Hematopoietic multipotent progenitor cell treated with erythropoietin and hydrocortisone succinate and interleukin-3 and kit ligand, for 4 days (in vitro differentiated cells): Measurements from ENCODE around the gene RNF144A.
"Not testable (repeated sequence)": the region's sequence is repeated elsewhere in the genome, so short reads cannot be mapped to it uniquely, and the experiment has no call there.

Experiments used
- DNase-seq: peaks from one replicate; pipeline ENCODE4 v3.0.0-alpha.2; 2015

RNF144A gene

DNA sequence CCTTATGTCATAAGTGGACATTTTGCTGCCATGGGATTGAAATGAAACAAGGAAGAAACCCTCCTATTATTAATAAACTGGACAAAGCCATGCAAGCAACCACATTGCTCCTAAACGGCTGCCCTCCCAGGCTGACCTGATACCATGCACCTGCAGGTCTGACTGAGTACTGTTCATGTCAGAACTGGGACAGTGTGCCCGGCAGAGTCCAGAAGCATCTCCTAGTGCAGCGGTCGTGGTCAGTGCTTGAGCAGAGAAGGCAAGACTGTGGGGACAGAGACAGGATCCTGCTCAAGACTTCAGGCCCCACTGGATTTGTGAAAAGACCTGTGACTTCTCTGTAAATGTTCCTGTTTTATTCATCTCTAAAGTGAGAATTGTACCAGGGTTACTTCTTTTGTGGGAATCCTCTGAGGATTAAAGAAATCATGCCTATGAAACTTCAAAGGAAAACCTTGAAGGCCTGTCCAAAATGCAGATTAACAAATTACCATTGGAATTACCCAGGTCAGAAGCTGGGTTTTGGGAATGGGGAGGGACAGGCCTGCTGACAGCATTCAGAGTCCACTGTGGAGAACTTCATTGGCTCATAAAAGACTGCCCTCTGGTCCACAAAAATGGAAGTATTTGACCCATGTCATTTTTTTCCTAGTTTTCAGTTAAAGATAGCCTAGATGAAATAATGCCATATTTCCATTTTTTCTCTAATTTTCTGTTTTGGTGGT, 13.9 kb downstream of the RNF144A start:
- DNase-seq, result no peak

DNA sequence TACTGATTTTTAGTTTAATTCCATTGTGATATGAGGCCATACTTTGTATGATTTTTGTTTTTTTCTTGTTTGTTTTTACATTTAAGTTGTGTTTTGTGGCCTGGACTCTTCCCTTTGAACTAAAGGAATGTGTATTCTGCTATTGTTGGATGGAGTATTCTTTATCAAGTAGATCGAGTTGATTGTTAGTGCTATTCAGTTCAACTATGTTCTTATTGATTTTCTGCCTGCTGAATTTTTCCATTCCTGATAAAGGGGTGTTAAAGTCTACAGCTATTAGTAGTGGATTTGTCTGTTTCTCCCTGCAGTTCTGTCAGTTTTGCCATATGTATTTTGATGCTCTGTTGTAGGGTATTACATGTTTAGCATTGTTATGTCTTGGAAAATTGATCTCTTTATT, 14.5 kb downstream of the RNF144A start:
- DNase-seq, result no peak

GRCh38 chr2:6932206-6932605, 15.0 kb downstream of the RNF144A start:
- no peak for DNase-seq

DNA sequence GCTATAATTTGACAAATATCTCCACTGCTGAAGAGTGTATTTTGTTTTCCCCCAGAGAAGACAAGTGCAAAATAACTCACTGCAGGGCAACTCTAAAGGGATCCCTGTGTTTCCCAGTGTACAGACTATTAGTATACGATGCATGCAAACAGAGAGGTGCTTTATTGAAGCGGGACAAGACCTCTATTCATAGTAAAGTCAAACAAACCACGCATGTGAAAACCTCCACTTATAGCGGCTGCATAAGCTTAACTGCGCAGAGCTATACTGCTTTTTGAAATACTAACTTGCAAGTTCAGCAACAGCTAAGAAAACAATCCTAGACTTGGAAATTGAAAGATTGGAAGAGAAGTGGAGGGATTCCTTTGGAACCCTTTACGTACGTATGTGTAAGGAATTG, 15.6 kb downstream of the RNF144A start:
- no peak for DNase-seq

- DNase-seq, result peak; percentile 48
Observed at GRCh38 chr2:6933911-6934310, 16.7 kb downstream of the RNF144A start.

DNA sequence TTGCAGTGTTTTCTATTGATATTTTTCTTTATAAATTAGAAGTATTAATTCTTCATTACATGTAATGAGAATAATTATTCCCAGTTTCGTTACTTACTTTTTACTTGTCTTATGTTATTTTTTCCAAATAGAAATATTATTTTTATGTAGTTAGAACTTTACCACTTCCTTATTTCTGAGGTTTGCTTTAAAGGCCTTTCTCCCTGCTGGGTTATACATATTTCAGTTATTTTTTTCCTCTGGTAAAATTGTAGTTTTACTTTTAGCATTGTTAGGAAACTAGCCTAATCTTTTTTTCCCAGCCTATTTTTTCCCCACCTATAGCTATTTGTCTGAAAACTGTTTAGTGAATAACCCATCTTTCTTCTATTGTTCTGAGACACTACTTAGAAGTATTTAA, 17.1 kb downstream of the RNF144A start:
- peak; percentile 59 for DNase-seq

DNA sequence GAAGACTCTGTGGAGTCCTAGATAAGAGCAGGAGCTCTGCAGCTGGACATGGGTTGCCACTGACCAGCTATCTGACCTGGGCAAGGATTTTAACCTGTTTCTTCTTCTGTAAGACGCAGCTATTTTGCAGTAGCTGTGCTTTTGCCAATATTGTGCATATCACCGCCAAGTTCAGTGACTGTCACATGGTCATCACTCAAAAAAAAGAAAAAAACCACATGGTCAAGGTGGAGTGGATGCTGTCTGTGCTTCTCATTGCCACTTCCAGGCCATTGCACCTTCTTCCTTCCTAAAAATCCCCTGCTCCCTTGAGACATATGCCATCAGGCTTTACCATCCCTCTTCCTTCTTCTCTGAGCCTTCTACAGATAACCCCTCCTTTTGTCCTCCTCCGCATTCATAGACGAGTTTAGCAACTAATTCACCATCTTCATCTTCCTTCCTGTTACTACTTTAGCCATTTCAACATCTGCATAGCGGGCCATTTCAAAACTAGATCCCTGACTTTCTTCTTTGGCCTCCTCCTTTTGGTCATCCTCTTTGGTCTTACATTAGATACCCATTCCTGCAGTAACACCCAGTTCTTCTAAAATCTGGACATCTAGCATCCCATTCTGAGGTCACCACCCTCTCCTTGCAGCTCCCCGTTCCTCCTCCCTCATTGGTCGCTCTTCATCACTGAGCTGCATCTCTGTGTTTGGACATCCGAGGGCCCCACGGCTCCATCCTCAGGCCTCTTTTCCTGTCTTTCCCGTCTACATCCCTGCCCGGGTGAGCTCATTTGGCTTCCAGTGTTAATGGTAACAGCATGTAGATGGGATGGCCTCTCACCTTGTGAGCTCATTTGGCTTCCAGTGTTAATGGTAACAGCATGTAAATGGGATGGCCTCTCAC, 17.8 kb downstream of the RNF144A start:
- peak; percentile 60 for DNase-seq

GRCh38 chr2:6935652-6936020, 18.4 kb downstream of the RNF144A start:
- not testable (repeated sequence) for DNase-seq

GRCh38 chr2:6937157-6937556, 19.9 kb downstream of the RNF144A start:
- no peak for DNase-seq

DNA sequence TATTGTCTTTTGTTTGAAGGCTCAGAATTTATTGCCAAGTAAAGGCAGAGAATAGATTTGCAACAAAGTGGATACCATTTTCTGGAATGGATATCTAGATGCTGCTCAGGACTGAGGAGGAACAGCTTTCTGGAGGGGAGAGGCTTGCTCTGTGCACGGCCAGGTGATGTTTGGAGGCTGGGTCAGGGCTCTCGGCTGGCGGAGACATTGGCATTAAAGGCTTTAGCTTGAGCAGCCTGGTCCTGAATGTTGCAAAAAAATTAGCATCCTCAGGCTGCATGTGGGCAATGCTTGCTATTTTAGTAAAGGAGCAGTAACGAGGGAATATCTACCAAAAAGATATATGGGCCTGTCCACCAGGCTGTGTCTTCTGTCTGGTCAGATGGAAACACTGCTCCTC, 20.4 kb downstream of the RNF144A start:
- no peak for DNase-seq

GRCh38 chr2:6939071-6939470, 21.9 kb downstream of the RNF144A start:
- no peak for DNase-seq

DNA sequence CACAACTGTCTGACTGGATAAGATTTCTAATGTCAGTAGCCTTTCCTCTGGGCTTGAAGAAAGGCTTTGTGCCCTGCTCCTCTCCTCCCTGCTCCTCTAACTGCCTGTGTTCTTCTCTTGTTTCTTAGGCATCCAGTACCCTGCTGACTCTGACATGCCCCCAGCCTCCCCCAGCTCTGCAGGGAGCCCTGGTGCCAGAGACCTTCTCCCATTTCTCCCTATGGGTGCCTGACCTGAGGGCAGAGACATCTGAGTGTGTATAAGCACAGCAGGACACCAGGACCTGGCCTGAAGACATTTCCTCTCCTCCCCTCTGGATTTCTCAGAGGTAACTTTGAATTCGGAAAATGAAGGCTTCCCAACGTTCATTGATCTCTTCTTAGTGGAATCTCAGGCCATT, 23.6 kb downstream of the RNF144A start:
- no peak for DNase-seq

DNA sequence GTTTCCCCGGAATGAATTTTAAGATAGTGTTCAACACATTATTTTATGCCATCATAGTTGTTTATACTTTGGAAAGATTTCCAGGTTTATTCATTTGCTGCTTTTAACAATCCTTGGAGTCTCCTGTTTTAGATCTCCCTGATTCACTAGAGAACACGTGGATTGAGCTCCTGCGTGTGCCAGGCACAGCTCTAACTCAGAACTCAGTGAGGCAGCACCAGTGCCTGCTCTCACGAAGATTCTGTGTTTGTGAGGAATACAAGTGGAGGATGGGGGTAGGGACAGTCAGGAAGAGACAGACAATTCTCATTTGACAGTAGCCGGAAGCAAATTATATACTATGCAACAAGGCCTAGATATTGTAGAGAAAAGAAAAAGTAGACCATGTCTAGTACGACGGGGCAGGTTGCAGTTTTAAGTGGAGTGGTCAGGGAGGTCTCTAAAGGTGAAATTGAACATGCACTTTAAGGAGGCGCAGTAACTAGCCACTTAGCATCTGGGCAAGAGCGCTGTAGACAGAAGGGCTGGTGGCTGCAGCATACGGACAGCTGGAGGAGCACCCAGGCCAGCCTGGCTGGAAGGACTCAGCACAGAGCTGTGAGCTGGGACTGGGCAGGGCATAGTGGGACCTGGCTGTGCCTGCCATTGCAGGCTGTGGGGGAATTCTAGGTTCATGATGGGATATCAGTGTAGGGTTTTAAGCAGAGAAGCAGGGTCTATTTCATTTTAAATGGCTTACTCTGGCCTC, 24.3 kb downstream of the RNF144A start:
- DNase-seq, result no peak

- no peak for DNase-seq
Observed at GRCh38 chr2:6942848-6943247, 25.6 kb downstream of the RNF144A start.

GRCh38 chr2:6943523-6943922, 26.3 kb downstream of the RNF144A start:
- no peak for DNase-seq

GRCh38 chr2:6943971-6944370, 26.8 kb downstream of the RNF144A start:
- no peak for DNase-seq

DNA sequence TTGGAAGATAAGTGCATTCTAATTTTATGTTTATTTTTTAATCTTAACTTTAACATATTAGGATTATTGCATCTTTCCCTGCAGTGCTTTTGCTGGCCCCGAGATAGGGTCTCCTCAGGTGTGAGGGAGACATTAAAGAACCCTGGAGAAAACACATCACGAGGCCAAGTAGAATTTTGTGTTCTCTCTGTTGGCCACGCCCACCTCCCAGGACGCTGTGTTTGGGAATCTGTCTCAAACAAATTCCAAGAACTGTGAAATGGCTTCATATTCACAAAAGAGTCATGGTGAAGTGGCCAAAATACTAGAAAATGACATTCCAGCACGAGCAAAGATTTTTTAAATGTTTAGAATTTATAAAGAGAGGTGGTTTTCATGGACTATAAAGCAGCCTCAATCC, 27.3 kb downstream of the RNF144A start:
- no peak for DNase-seq

GRCh38 chr2:6945087-6945813, 28.0 kb downstream of the RNF144A start:
- DNase-seq, result peak; percentile 39

DNA sequence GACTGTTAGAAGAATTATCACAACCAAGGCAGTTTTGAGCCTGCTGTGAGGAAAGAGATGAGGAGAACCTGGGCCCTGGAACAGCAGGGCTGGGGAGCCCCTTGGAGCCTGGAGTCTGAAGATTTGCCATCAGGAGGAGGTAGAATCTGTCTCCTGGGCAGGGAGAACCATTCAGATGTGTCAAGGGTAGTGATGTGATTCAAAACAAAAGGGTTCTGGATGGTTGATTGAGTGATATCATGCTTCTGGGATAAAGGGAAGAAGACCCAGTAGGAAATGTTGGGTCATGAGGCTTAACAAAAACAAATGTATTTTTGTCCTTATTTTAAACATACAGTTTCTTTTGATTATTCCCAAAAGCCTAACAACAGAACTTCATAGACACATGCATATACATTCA, 28.6 kb downstream of the RNF144A start:
- DNase-seq, result no peak

- DNase-seq, result no peak
Observed at GRCh38 chr2:6946722-6947121, 29.5 kb downstream of the RNF144A start.

DNA sequence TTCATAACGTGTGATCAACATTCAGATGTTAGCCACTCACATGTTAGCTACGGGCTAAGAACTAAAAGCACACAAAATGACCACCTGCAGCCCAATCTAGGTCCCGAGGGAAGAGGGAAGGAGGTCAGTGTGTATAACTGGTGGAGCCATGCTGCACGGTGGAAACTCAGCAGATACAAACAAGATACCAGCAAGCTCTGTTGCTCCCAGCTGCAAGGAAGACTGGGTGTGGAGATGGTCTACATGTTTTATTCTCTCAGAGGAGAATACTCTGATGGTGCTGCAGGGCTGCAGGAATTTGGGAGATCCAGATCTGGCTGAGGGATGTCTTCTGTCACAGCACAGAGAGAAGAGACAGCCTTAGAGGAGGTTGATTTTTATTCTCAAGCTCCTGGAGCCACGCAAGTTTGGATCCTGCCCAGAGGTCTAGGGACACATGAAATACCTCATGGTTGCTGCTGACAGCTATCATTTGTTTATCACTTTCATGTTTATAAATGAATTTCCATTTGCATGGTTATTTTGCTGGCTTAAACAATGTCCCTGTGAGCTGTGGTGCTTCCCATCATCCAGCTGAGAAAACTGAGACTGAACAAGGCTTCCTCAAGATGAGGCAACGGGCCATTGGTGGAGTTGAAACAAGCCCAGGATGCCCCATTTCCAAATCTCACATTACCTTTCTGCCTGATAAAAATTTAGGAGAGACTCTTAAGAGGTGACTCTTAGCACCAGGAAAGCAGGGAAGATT, 30.9 kb downstream of the RNF144A start:
- DNase-seq, result no peak

DNA sequence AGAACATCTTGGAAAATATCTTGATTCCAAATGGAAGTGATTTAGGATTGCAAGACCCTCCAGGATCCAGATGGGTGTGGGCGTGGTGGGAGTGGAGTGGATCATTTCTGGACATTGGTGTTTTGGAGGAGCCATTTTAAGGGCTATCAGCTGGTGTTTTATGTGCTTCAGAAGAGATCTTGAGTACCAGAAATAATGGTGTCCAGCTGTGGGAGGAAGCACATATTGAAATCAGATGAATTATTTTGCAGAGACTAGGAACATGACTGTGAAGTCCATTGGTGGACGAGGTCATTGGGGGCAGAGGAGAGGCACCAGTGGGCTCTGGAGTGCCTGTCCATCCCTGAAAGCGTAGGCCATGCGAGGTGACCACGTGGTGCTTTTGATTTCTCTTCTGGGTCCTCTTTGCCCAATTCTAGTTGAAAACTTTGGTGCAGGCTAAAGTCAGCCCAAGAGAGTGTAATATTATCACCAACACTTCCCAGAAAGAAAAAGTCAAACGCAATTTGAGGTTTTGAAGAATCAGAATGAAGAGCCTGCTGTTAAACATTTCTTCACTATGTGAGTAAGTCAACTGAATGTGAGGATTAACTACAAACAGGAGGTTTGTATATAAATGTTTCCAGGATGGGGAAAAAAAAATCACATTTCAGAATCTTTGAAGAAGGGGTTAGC, 31.6 kb downstream of the RNF144A start:
- no peak for DNase-seq
